Measurements from ENCODE around the gene C10orf88.

The C10orf88 gene, protein sequence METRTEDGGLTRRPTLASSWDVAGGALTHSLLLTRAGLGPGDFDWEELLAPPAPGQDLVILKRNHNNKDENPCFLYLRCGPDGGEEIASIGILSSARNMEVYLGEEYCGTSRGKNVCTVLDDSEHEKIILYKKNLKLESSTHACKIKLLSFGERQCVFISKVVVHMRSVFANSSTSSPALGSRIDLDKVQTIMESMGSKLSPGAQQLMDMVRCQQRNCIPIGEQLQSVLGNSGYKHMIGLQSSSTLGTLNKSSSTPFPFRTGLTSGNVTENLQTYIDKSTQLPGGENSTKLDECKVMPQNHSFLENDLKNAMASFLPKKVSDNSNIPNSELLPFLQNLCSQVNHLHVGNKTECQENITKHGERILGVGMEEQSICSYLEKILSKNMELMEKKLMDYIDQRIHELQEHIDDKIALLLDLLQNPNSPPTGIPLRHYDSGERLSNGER

GRCh38 chr10:122953902-122954730 is at the start of gene C10orf88:
Gene C10orf88, minus strand, starts transcription at chr10:122954227. Its CDS starts 49 bp downstream, at chr10:122954178.
- in situ Hi-C loops (cut with MboI; ENCODE audit: low sequenced_read_pairs): no loop called here

DNA sequence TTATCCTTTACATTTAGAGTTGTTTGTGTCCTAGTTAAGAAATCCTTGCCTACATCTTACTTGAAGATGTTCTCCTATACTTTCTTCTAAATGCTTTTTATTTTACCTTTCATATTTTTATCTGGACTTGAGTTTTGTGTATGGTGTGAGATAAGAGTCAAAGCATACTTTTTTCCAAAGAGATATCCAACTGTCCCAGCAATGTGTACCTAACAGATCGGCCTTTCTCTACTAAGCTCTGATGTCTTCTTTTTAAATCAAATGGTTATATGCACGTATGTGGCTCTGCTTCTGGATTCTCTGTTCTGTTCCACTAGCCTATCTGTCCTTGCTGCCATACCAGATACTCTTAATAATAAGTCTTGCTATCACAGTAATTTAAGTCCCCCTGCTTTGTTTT is 47.3 kb upstream of the C10orf88 start:
- in situ Hi-C loops (cut with MboI; ENCODE audit: low sequenced_read_pairs): no loop called here

GRCh38 chr10:123000155-123000554 is 46.1 kb upstream of the C10orf88 start:
- in situ Hi-C loops (cut with MboI; ENCODE audit: low sequenced_read_pairs): no loop called here

GRCh38 chr10:122999347-122999746 is 45.3 kb upstream of the C10orf88 start:
- in situ Hi-C loops (cut with MboI; ENCODE audit: low sequenced_read_pairs): no loop called here

DNA sequence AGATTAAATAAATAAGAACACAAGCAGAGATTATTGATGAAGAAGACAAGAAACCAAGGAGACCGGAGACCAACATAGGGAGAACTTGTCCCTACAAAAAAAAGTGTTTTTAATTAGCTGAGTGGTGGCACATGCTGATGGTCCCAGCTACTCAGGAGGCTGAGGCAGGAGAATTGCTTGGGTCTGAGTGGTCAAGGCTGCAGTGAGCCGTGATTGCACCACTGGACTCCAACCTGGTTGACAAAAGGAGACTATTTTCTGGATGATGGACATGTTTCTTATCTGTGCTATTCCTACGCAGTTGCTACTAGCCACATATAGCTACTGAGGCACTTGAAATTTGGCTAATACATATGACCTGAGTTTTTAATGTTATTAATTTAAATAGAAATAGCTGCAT is 44.9 kb upstream of the C10orf88 start:
- in situ Hi-C loops (cut with MboI; ENCODE audit: low sequenced_read_pairs): no loop called here

DNA sequence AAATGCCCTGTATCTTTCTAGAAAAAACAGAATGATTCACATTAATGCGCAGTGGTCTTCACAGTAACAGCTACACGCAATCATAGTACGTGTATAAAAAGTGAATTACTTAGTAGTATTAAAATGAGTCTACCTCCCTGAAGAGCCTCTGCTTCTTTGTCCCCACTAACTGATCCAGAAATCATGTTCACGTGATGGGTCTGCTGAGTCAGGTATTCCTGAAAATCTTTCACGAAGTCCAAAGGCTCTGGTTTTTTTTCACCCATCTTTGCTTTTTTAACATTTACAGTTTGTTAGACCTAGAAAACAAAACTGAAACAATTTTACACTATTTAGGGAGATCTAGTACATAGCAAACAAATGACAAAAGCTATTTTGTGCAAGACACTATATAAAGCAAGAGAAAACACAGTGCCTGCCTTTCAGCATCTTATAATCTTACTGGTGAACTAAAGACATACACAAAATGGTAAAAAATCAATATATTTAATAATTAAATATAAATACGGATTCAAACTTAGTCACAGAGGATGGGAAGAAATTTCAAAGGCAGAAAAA is 44.4 kb upstream of the C10orf88 start:
- in situ Hi-C loops (cut with MboI; ENCODE audit: low sequenced_read_pairs): no loop called here

GRCh38 chr10:122997864-122998263 is 43.8 kb upstream of the C10orf88 start:
- in situ Hi-C loops (cut with MboI; ENCODE audit: low sequenced_read_pairs): no loop called here

DNA sequence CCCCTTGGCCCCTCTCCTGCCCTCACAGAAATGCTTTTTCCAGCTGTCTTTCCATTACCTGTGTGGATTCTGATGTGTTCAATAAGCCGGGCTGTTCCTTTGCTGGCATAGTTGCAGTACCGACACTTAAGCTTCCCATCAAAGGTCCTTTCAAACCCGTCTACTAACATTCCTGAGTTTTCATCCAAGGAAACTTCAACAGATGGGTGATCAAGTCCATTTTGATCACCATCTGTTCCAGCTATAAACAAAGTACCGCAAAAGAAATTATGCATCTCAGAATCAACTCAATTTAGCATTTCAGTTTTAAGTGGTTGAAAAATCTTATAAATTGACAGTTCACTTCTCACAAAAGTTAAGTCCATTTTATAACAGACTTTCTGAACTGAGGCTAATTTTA is 41.9 kb upstream of the C10orf88 start:
- in situ Hi-C loops (cut with MboI; ENCODE audit: low sequenced_read_pairs): no loop called here

DNA sequence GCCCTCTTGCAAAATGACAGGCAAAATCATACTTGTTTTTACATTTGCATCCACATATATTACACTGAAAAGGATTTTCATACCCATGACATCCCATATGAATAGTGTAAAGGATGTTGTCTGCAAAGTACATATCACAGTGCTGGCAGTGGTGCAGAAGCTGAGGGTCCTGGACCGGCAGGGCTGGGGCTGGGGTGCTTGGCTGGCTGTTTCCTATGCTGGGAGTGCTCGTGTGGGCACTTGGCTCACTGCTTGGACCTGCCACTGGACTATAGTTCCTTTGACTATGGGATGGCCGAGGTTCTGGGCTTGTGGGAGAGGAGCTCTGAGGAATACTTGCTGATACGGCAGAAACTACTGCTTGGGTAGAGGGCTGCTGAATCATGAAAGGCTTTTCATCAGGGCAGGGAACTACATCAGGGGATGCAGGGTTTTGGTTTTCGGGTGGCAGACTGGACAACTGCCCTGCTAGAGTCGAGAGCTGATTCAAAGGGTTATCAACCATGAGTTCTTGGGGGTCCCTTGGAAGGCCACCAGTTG is 39.8 kb upstream of the C10orf88 start:
- in situ Hi-C loops (cut with MboI; ENCODE audit: low sequenced_read_pairs): no loop called here

- in situ Hi-C loops (cut with MboI; ENCODE audit: low sequenced_read_pairs): no loop called here
Measured at GRCh38 chr10:122992031-122992585, 38.1 kb upstream of the C10orf88 start.

DNA sequence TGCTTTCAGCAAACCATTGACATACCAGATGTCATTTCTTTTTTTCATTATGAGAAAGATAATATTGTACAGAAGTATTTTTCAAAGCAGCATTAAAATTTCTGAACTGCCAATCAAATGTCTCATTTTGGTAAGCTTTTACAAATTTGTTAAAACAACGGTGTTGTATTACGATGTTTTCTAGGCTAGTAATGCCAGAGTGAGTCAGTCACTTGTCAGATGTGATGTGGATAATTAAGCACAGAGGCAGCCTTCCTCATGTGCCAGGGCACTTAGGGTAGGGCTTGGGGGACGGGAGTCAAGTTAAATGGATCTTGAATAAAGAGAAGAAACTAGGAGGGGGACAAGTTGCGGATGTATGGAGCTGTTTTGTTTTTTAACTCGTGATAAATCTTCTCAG is 36.3 kb upstream of the C10orf88 start:
- in situ Hi-C loops (cut with MboI; ENCODE audit: low sequenced_read_pairs): no loop called here

- in situ Hi-C loops (cut with MboI; ENCODE audit: low sequenced_read_pairs): no loop called here
Measured at GRCh38 chr10:122988501-122988900, 34.5 kb upstream of the C10orf88 start.

GRCh38 chr10:122986335-122986734 is 32.3 kb upstream of the C10orf88 start:
- in situ Hi-C loops (cut with MboI; ENCODE audit: low sequenced_read_pairs): no loop called here

GRCh38 chr10:122984708-122985107 is 30.7 kb upstream of the C10orf88 start:
- in situ Hi-C loops (cut with MboI; ENCODE audit: low sequenced_read_pairs): no loop called here

DNA sequence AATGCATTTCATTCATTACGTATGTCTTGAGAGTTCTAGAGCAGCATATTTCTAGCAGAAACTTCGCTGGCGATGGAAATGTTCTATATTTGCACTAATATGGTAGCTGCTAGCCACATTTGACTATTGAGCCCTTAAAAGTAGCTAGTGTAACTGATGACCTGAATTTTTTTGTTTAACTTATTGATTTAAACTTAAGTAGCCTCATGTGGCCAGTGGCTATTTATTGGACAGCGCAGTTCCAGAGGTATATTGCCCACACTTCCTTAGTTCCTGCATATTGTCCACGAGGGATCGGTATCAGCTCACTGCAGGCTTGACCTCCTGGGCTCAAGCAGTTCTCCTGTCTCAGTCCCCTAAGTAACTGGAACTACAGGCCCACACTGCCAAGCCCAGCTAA is 29.9 kb upstream of the C10orf88 start:
- in situ Hi-C loops (cut with MboI; ENCODE audit: low sequenced_read_pairs): no loop called here

- in situ Hi-C loops (cut with MboI; ENCODE audit: low sequenced_read_pairs): no loop called here
Measured at GRCh38 chr10:122981066-122981464, 27.0 kb upstream of the C10orf88 start.

DNA sequence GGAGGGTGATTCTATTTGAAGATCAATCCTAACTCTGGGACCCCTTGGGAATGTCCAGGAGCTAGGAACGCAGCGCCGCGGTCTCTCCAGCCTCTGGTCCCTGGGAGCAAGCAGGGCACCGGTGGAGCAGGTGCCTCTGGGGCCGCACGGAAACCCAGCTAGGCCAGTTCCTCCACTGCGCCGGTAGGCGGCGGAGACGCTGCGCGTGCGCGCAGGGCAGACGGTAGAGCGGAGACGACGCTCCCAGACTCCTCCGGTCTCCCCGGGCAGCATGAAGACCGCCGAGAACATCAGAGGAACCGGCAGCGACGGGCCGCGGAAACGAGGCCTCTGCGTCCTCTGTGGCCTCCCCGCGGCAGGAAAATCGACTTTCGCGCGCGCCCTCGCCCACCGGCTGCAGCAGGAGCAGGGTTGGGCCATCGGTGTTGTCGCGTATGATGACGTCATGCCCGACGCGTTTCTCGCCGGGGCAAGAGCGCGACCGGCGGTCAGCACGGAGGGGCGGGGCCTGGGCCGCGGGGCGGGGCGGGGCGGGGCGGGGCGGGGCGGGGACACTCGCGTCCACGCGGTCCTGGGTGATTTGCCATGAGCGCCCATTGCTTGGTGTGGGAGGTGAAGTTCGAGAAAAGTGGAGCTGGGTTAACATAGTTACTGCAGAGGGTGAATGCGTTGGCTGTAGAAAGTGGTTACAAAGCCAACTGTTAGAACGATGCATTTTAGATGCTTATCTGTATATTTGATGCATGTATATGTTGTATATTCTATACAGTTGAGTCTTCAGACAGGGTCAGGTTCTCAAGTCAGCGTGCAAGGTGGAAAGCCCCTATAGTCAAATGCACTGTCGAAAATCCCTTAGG is 26.4 kb upstream of the C10orf88 start, which contains the start of gene PSTK:
Gene PSTK (plus strand): TSS at position 193 of the 857 bp plus-strand sequence. CDS start 79 bp downstream, at position 272.
- in situ Hi-C loops (cut with MboI; ENCODE audit: low sequenced_read_pairs): no loop called here

DNA sequence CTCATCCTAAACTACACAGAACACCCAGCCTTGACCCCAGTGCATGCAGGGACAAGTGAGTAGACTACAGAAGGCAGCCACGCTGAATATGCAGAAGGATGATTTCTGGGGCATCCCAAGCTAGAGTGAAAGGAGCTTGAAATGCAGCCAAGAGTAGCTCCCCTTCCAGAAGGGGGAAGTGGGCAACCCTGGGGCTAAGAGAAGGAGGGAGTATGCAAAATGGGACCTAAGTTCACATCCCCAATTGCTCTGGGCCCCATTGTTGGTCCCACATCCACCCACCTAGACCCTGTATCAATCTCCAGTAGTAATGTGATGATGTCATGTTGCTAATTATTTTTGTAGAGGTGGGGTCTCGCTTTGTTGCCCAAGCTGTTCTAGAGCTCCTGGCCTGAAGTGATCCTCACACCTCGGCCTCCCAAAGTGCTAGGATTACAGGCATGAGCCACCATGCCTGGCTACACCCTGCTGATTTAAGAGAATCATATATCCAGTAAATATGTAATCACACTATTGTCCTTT is 20.6 kb upstream of the C10orf88 start:
- in situ Hi-C loops (cut with MboI; ENCODE audit: low sequenced_read_pairs): no loop called here

GRCh38 chr10:122974023-122974422 is 20.0 kb upstream of the C10orf88 start:
- in situ Hi-C loops (cut with MboI; ENCODE audit: low sequenced_read_pairs): no loop called here

- in situ Hi-C loops (cut with MboI; ENCODE audit: low sequenced_read_pairs): no loop called here
Measured at GRCh38 chr10:122968698-122969097, 14.7 kb upstream of the C10orf88 start.

All from hTERT RPE-1 (cell line).